H1 (cell line): ENCODE results near the gene GDPD5. TPM values are rescaled to one million over a fixed set of nuclear protein-coding genes. Genes with fewer than 3 reads are reported as not detected.

Experiments used
- CTCF ChIA-PET: fragments of 300-600 bp; sonication (Branson Sonifier 250); formaldehyde crosslinking; loops from one replicate; lab custom pipeline; 2021; ENCODE audit not compliant: partially characterized antibody; lab: Charles Lee
- POLR2A ChIA-PET: fragments of 300-600 bp; sonication (Branson Sonifier 250); formaldehyde crosslinking; loops from one replicate; lab custom pipeline; 2021; ENCODE audit warnings: inconsistent platforms; ENCODE audit not compliant: partially characterized antibody; lab: Charles Lee
- DNase-seq, 2 experiments: peaks; one replicate each; pipeline versions ENCODE4 v3.0.0 to v3.0.0-alpha.2; 2010 to 2022; ENCODE audit warnings: low spot score in 2 of 2, low read depth in 1 of 2, mixed read lengths in 1 of 2
- FAIRE-seq: peaks from 2 replicates; lab custom pipeline; 2011; peaks lifted over from hg19 to GRCh38; lab: Jason Lieb, UNC
- H2AFZ ChIP-seq: 2 replicates; pipeline ENCODE4 v1.8.1; 2012; ENCODE audit warnings: low read length, inconsistent platforms
- H2AK5ac ChIP-seq: 2 replicates; pipeline ENCODE4 v1.6.1; 2013; ENCODE audit warnings: low read depth, low read length
- H2BK120ac ChIP-seq: replicated peaks from 2 replicates; pipeline ENCODE3; 2013; ENCODE audit warnings: low read depth, low read length, inconsistent platforms
- H2BK12ac ChIP-seq: 2 replicates; pipeline ENCODE4 v1.6.1; 2013; ENCODE audit warnings: low read depth, low read length
- H2BK15ac ChIP-seq: 2 replicates; pipeline ENCODE4 v1.6.1; 2013; ENCODE audit warnings: low read length
- H2BK20ac ChIP-seq: 2 replicates; pipeline ENCODE4 v1.6.1; 2013; ENCODE audit warnings: low read length
- H2BK5ac ChIP-seq: 2 replicates; pipeline ENCODE4 v1.6.1; 2013; ENCODE audit warnings: low read depth, low read length
- H3K14ac ChIP-seq: 2 replicates; pipeline ENCODE4 v1.6.1; 2013; ENCODE audit warnings: inconsistent platforms; ENCODE audit not compliant: insufficient read length
- H3K18ac ChIP-seq: 2 replicates; pipeline ENCODE4 v1.6.1; 2013; ENCODE audit warnings: low read length; ENCODE audit errors: extremely low read depth
- H3K23ac ChIP-seq: 2 replicates; pipeline ENCODE4 v1.6.1; 2013; ENCODE audit warnings: inconsistent platforms; ENCODE audit not compliant: insufficient read length
- H3K23me2 ChIP-seq: 2 replicates; pipeline ENCODE4 v1.6.1; 2013; ENCODE audit warnings: low read depth, low read length
- H3K27ac ChIP-seq: 2 replicates; pipeline ENCODE4 v1.6.1; 2011; ENCODE audit warnings: low read depth, low read length, inconsistent platforms
- H3K27me3 ChIP-seq, 4 experiments: replicated peaks in 1 of 4; 1 replicate in 1 of 4; 2 replicates in 3 of 4; pipeline versions ENCODE4 v1.6.1 to v1.8.1; 2011 to 2013; ENCODE audit warnings: low read length in 3 of 4, mild to moderate bottlenecking in 3 of 4, inconsistent platforms in 2 of 4, mixed read lengths in 2 of 4, moderate library complexity in 1 of 4; ENCODE audit not compliant: control insufficient read depth in 3 of 4, insufficient read depth in 3 of 4; ENCODE audit errors: extremely low read depth in 1 of 4
- H3K36me3 ChIP-seq, 4 experiments: 2 replicates each; pipeline versions ENCODE4 v1.6.1 to v1.8.1; 2011 to 2013; ENCODE audit warnings: mild to moderate bottlenecking in 4 of 4, low read length in 3 of 4, moderate library complexity in 2 of 4, control low read depth in 1 of 4, inconsistent platforms in 1 of 4; ENCODE audit not compliant: insufficient read depth in 4 of 4, control insufficient read depth in 2 of 4
- H3K4ac ChIP-seq: replicated peaks from 2 replicates; pipeline ENCODE3; 2013; ENCODE audit warnings: low read length, low read depth, mixed read lengths, inconsistent platforms; ENCODE audit not compliant: insufficient read length
- H3K4me1 ChIP-seq, 4 experiments: replicated peaks in 1 of 4; 1 replicate in 1 of 4; 2 replicates in 3 of 4; pipeline versions ENCODE4 v1.6.1 to v1.8.1; 2011 to 2013; ENCODE audit warnings: low read length in 3 of 4, inconsistent platforms in 2 of 4, mixed read lengths in 1 of 4; ENCODE audit not compliant: insufficient read depth in 4 of 4, control insufficient read depth in 3 of 4
- H3K4me2 ChIP-seq, 2 experiments: 2 replicates each; pipeline versions ENCODE4 v1.6.1 to v1.8.1; 2011 to 2013; ENCODE audit warnings: low read depth in 2 of 2, low read length in 2 of 2, control low read depth in 1 of 2, inconsistent platforms in 1 of 2, mild to moderate bottlenecking in 1 of 2; ENCODE audit not compliant: insufficient read depth in 1 of 2
- H3K4me3 ChIP-seq, 4 experiments: fragments of 200-600, 300-600 bp in 1 of 4; sonication (generic), shearing (Covaris generic), sonication (Bioruptor Twin) in 1 of 4; 2 replicates each; pipeline versions ENCODE4 v1.5.1 to v1.8.1; 2011 to 2016; ENCODE audit warnings: low read length in 4 of 4, low read depth in 3 of 4, control low read depth in 2 of 4, inconsistent platforms in 2 of 4, mild to moderate bottlenecking in 2 of 4, mixed read lengths in 1 of 4, moderate library complexity in 1 of 4; ENCODE audit not compliant: insufficient read depth in 2 of 4; ENCODE audit errors: extremely low read depth in 1 of 4
- H3K56ac ChIP-seq: replicated peaks from 2 replicates; pipeline ENCODE3; 2013; ENCODE audit warnings: low read depth, mild to moderate bottlenecking, mixed read lengths, low read length, inconsistent platforms; ENCODE audit not compliant: insufficient read length
- H3K79me1 ChIP-seq: 2 replicates; pipeline ENCODE4 v1.6.1; 2013; ENCODE audit warnings: low read depth, low read length, control low read depth
- H3K79me2 ChIP-seq, 2 experiments: 2 replicates each; pipeline versions ENCODE4 v1.6.1 to v1.8.1; 2012 to 2013; ENCODE audit warnings: low read length in 2 of 2, mild to moderate bottlenecking in 2 of 2, inconsistent platforms in 1 of 2; ENCODE audit not compliant: insufficient read depth in 2 of 2, control insufficient read depth in 1 of 2
- H3K9ac ChIP-seq, 4 experiments: replicated peaks in 1 of 4; 1 replicate in 1 of 4; 2 replicates in 3 of 4; pipeline versions ENCODE4 v1.6.1 to v1.8.1; 2011 to 2013; ENCODE audit warnings: low read depth in 3 of 4, low read length in 3 of 4, control low read depth in 2 of 4, mild to moderate bottlenecking in 2 of 4, moderate library complexity in 2 of 4, inconsistent platforms in 1 of 4; ENCODE audit errors: extremely low read depth in 1 of 4
- H3K9me3 ChIP-seq, 2 experiments: 2 replicates each; pipeline versions ENCODE4 v1.6.1 to v1.8.1; 2012 to 2013; ENCODE audit warnings: mild to moderate bottlenecking in 2 of 2, moderate library complexity in 2 of 2, control low read depth in 1 of 2, inconsistent platforms in 1 of 2, low read depth in 1 of 2, low read length in 1 of 2, mixed read lengths in 1 of 2; ENCODE audit not compliant: insufficient read depth in 2 of 2
- H4K20me1 ChIP-seq, 2 experiments: replicated peaks in 1 of 2; 2 replicates each; pipeline versions ENCODE3 to v1.8.1; 2011 to 2013; ENCODE audit warnings: inconsistent platforms in 2 of 2, low read length in 2 of 2, mild to moderate bottlenecking in 1 of 2; ENCODE audit not compliant: insufficient read depth in 2 of 2, control insufficient read depth in 1 of 2
- H4K5ac ChIP-seq: 2 replicates; pipeline ENCODE4 v1.6.1; 2013; ENCODE audit warnings: low read length, low read depth, mixed read lengths, inconsistent platforms; ENCODE audit not compliant: insufficient read length
- H4K8ac ChIP-seq: 2 replicates; pipeline ENCODE4 v1.8.0; 2013; ENCODE audit warnings: mild to moderate bottlenecking, moderate library complexity, low read length, inconsistent platforms; ENCODE audit not compliant: insufficient read depth; ENCODE audit errors: extremely low read depth
- H4K91ac ChIP-seq: replicated peaks from 2 replicates; pipeline ENCODE3; 2013; ENCODE audit warnings: low read length, mixed read lengths, inconsistent platforms; ENCODE audit not compliant: insufficient read length
- BACH1 ChIP-seq: IDR thresholded peaks from 2 replicates; pipeline ENCODE4 v1.6.1; 2012; ENCODE audit warnings: low read length, improper control_type of control experiment
- JUN ChIP-seq: IDR thresholded peaks from 2 replicates; pipeline ENCODE4 v1.6.1; 2011; ENCODE audit warnings: low read depth, mild to moderate bottlenecking, improper control_type of control experiment, low read length
- RBBP5 ChIP-seq: IDR thresholded peaks from 2 replicates; pipeline ENCODE4 v1.7.1; 2012; ENCODE audit warnings: low read depth, mild to moderate bottlenecking, inconsistent platforms, low read length, moderate library complexity, borderline replicate concordance
- SP2 ChIP-seq: IDR thresholded peaks from 2 replicates; pipeline ENCODE4 v1.6.1; 2012; ENCODE audit warnings: mild to moderate bottlenecking, low read length, inconsistent platforms
- WGBS, 2 experiments: shearing (Covaris generic) in 1 of 2; methylation state at CpG; one replicate each; pipeline versions ENCODE4 v1.1.6 to v1.1.7; 2013 to 2015; ENCODE audit warnings: low lambda C conversion rate in 2 of 2, mixed read lengths in 2 of 2, inconsistent platforms in 1 of 2, low coverage in 1 of 2, missing lambda C conversion rate in 1 of 2; ENCODE audit not compliant: insufficient replicate concordance in 2 of 2, insufficient coverage in 1 of 2, insufficient read length in 1 of 2; ENCODE audit errors: extremely low coverage in 1 of 2, missing lambda C conversion rate in 1 of 2; 5-methylcytosine and 5-hydroxymethylcytosine counted together
- polyA plus RNA-seq, 7 experiments: library from polyadenylated mRNA; depleted of rRNA in 3 of 7; stranded (reverse) in 5 of 7; unstranded in 2 of 7; fragments of >200 nt in 5 of 7; fragments of 200-250 nt in 2 of 7; gene quantifications; 1 replicate in 5 of 7; 2 replicates in 1 of 7; 4 replicates in 1 of 7; pipeline versions ENCODE4 v1.2.1 to v1.2.3, GENCODE V29; 2011 to 2013; ENCODE audit warnings: missing spikeins in 2 of 7, mixed read lengths in 2 of 7
- total RNA-seq: library from RNA; stranded (reverse); fragmentation: NEBNext Ultra II Directional; extraction: Animal tissue kit (Norgen Biotek cat#: 25700); gene quantifications from 2 replicates; pipeline ENCODE4 v1.2.1, GENCODE V29; 2021

The GDPD5 gene
- total and polyA plus RNA-seq, 2 of the 8 experiments (the other 6 are each of a cell fraction or from before 2014, with no cell fraction given) = 7.8 to 8.6 TPM

GRCh38 chr11:75508051-75508561, 17.6 kb downstream of the GDPD5 start:
- FAIRE-seq (no peak), DNase-seq (no peak)
- no peak overlapping the region for H3K4me2 ChIP-seq
- no peak overlapping the region for H2AK5ac ChIP-seq
- no peak overlapping the region for H3K23ac ChIP-seq
- H3K9me3 ChIP-seq = no peaks in the 10 kb centered on the region
- POLR2A ChIA-PET = no interaction called here
- H3K23me2 ChIP-seq = no peaks in the 10 kb centered on the region
- H2BK15ac ChIP-seq = no peak overlapping the region
- no peak overlapping the region for H2BK120ac ChIP-seq
- H3K27ac ChIP-seq = no peak overlapping the region
- H3K79me2 ChIP-seq = no peaks in the 10 kb centered on the region
- H2BK20ac ChIP-seq = no peak overlapping the region
- no peak overlapping the region for H2AFZ ChIP-seq
- no peak overlapping the region for H4K91ac ChIP-seq
- H3K27me3 ChIP-seq = no peaks in the 10 kb centered on the region
- H3K18ac ChIP-seq = no peak overlapping the region
- no peak overlapping the region for H2BK12ac ChIP-seq
- no peak overlapping the region for H3K4ac ChIP-seq
- no peaks in the 10 kb centered on the region for H4K20me1 ChIP-seq
- H3K4me3 ChIP-seq = no peak overlapping the region
- H3K56ac ChIP-seq = no peak overlapping the region
- H3K14ac ChIP-seq = no peak overlapping the region
- H3K9ac ChIP-seq = no peak overlapping the region
- WGBS, 2 experiments = 68% methylated on average over 8 of the region's 8 CpGs; no CpG with 5 or more reads in 1 of the 2 experiments
- H3K79me1 ChIP-seq = no peaks in the 10 kb centered on the region; the same call in 1 of the 2 replicates
- TF ChIP-seq SP2 = no peak
- no peak for TF ChIP-seq JUN
- no peak for TF ChIP-seq RBBP5
- TF ChIP-seq BACH1 = no peak
- no peak overlapping the region; the same call in 1 of the 2 replicates for H4K8ac ChIP-seq
- H3K36me3 ChIP-seq = no peaks in the 10 kb centered on the region
- CTCF ChIA-PET = interaction anchor here (0.9 to 2.4 kb wide), 4 partner anchors 12 to 57 kb away, joined by 3 to 10 read pairs (median 6); no protein-coding TSS in a partner anchor
- H3K4me1 ChIP-seq = no peaks in the 10 kb centered on the region
- H2BK5ac ChIP-seq = no peak overlapping the region
- no peak overlapping the region for H4K5ac ChIP-seq
